Tibial artery (tissue), 4 donors: ENCODE results near the gene XPO6.

Experiments
- DNase-seq, 2 donors: peaks; one replicate each; pipeline ENCODE4 v3.0.0-alpha.2; 2019
- H3K27ac ChIP-seq, 2 donors: fragments of 200-600 bp; sonication (generic) in 1 of 2; 1 replicate in 1 of 2; 2 replicates in 1 of 2; pipeline ENCODE4 v1.5.1; 2018 to 2019; ENCODE audit warnings: mild to moderate bottlenecking in 1 of 2
- H3K27me3 ChIP-seq, 2 donors: fragments of 200-600 bp; sonication (generic) in 1 of 2; one replicate each; pipeline versions ENCODE4 v1.5.1 to v1.6.0; 2016 to 2019
- H3K36me3 ChIP-seq, 3 donors: fragments of 200-600 bp; sonication (generic) in 2 of 3; one replicate each; pipeline ENCODE4 v1.5.1; 2016 to 2019; ENCODE audit warnings: mild to moderate bottlenecking in 2 of 3
- H3K4me1 ChIP-seq, 4 donors: fragments of 200-600 bp; sonication (generic) in 2 of 4; 1 replicate in 3 of 4; 2 replicates in 1 of 4; pipeline ENCODE4 v1.5.1; 2016 to 2019
- H3K4me3 ChIP-seq, 2 donors: fragments of 200-600 bp; sonication (generic) in 1 of 2; 1 replicate in 1 of 2; 2 replicates in 1 of 2; pipeline ENCODE4 v1.5.1; 2018 to 2019; ENCODE audit warnings: mild to moderate bottlenecking in 2 of 2
- H3K9me3 ChIP-seq, 3 donors: fragments of 200-600 bp; sonication (generic) in 1 of 3; one replicate each; pipeline ENCODE4 v1.5.1; 2016 to 2019
- intact Hi-C: fragments of 100-400 bp; cut with DNase I; formaldehyde crosslinking; loops from one replicate; pipeline ENCODE4 v1.15.0; 2023; ENCODE audit warnings: low total_unique reads
- TF ChIP-seq, protein P1 (sequence below), 2 experiments: fragments of 200-600 bp in 1 of 2; fragments of 450-650 bp in 1 of 2; IDR thresholded peaks; one replicate each; pipeline ENCODE4 v1.5.1; 2017 to 2019; ENCODE audit warnings: antibody characterized with exemption in 2 of 2, mild to moderate bottlenecking in 1 of 2, moderate library complexity in 1 of 2

The XPO6 gene

DNA sequence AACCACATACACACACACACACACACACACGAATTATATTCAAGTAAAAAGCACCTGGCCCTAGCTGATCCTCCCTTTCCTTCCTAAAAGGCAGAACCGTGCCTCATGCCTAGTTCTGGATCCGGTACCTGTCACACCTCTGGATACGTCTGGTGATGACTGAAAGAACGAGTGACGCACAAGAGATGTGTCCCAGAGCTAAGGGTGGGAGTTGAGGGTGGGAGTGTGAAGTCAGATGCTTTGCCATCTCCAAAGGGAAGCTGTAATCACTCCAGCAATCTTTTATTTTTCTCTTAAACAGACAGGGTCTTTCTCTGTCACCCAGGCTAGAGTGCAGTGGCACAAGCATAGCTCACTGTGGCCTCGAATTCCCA lies 121.8 kb downstream of the XPO6 start:
- H3K4me1 ChIP-seq = no peaks in the 10 kb centered on the region
- H3K4me3 ChIP-seq = no peak overlapping the region
- no peaks in the 10 kb centered on the region for H3K36me3 ChIP-seq
- intact Hi-C loops = no loop called here
- TF ChIP-seq, protein P1, sequence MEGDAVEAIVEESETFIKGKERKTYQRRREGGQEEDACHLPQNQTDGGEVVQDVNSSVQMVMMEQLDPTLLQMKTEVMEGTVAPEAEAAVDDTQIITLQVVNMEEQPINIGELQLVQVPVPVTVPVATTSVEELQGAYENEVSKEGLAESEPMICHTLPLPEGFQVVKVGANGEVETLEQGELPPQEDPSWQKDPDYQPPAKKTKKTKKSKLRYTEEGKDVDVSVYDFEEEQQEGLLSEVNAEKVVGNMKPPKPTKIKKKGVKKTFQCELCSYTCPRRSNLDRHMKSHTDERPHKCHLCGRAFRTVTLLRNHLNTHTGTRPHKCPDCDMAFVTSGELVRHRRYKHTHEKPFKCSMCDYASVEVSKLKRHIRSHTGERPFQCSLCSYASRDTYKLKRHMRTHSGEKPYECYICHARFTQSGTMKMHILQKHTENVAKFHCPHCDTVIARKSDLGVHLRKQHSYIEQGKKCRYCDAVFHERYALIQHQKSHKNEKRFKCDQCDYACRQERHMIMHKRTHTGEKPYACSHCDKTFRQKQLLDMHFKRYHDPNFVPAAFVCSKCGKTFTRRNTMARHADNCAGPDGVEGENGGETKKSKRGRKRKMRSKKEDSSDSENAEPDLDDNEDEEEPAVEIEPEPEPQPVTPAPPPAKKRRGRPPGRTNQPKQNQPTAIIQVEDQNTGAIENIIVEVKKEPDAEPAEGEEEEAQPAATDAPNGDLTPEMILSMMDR (IDR thresholded peaks at IDR 0.05) = no peak
- H3K27me3 ChIP-seq = no peaks in the 10 kb centered on the region
- no peaks in the 10 kb centered on the region for H3K9me3 ChIP-seq
- no peak for DNase-seq
- H3K27ac ChIP-seq = no peak overlapping the region

- no peaks in the 10 kb centered on the region for H3K4me1 ChIP-seq
- intact Hi-C loops = no loop called here
Measured at GRCh38 chr16:28089205-28089991, 122.4 kb downstream of the XPO6 start.

GRCh38 chr16:28087675-28088300 lies 124.0 kb downstream of the XPO6 start:
- TF ChIP-seq, protein P1 (IDR thresholded peaks at IDR 0.05) = no peak
- Histone ChIP-seq H3K27ac (no peak overlapping the region), H3K4me1 (no peaks in the 10 kb centered on the region), H3K36me3 (no peaks in the 10 kb centered on the region), H3K27me3 (no peaks in the 10 kb centered on the region), H3K9me3 (no peaks in the 10 kb centered on the region), H3K4me3 (no peak overlapping the region)
- DNase-seq = no peak
- intact Hi-C loops = no loop called here

More at GRCh38 chr16:28089205-28089991, 122.4 kb downstream of the XPO6 start:
- no peak overlapping the region for H3K27ac ChIP-seq
- no peaks in the 10 kb centered on the region for H3K27me3 ChIP-seq
- no peak overlapping the region for H3K4me3 ChIP-seq
- no peaks in the 10 kb centered on the region for H3K9me3 ChIP-seq
- no peak for DNase-seq
- TF ChIP-seq, protein P1 (IDR thresholded peaks at IDR 0.05) = no peak
- H3K36me3 ChIP-seq = no peaks in the 10 kb centered on the region

DNA sequence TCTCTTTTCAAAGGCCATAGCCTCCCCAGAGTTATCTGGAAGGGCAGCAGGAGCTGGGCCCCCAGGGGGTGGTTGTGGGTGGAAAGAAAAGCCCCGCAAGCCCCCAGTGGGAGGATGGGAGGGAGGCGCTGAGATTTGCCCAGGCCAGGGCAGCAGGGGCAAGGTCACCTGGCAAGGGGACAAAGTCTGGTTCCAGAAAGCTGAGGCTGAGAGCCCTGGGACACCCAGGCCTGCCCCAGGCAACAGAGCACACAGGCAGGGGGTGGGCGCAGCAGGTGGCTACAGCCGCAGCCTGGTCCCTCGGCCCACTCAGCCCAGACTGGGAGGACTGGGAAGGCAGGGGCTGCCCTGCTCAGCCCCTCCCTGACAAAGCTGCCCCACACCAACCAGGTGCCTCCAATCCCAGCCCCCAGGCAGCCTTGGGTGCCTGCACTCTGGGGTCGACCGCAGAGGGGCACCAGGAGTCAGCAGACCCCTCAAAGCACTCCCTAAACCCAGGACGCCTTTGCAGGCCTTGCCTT lies 124.6 kb downstream of the XPO6 start:
- TF ChIP-seq, protein P1 (IDR thresholded peaks at IDR 0.05) = no peak
- intact Hi-C loops = no loop called here

DNA sequence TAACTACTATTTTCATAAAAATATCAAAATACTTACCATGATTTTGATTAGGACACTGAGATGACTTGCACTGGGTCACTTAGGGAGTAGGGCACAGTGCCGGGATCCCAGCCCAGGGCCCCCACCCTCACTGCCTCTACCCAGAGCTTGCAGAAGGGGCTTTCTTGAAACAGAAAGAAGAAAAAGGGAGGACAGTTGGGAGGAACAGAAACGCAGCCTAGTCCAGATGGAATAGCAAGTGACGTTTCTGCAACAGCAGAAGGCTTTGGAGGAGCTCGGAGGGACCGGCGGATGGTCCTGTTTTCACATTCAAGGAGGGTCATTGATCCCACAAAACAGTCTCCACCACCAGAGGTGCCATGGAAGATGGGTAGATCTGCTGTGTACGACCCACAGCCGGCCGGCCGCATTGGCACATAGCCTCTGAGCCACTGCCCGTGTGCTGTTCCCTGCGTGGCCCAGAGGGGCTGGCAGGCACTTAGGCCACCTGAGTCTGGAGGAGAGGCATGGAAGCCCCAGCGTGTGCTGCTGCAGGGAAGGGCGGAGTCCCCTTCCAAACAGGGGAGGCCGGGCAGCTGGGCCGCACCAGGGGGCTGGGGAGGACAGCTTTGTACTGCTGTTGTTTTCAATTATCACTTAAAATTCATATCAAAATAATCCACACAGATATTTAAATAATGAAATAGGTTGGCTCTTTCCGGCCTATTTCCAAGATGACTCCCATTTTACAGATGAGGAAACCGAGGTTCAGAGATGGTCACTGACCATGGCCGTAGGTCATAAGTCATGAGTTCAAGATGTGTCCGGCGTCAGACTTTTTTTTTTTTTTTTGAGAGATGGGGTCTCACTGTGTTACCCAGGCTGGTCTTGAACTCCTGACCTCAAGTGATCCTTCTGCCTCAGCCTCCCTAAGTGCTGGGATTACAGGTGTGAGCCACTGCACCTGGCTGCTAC lies 125.3 kb downstream of the XPO6 start:
- no peak overlapping the region for H3K27ac ChIP-seq
- no peaks in the 10 kb centered on the region for H3K27me3 ChIP-seq
- DNase-seq = no peak
- H3K36me3 ChIP-seq = no peaks in the 10 kb centered on the region
- TF ChIP-seq, protein P1 (IDR thresholded peaks at IDR 0.05) = no peak
- H3K4me1 ChIP-seq = no peaks in the 10 kb centered on the region
- no peak overlapping the region for H3K4me3 ChIP-seq
- intact Hi-C loops = no loop called here
- H3K9me3 ChIP-seq = no peaks in the 10 kb centered on the region

More for the DNA sequence above, 124.6 kb downstream of the XPO6 start:
- H3K4me3 ChIP-seq = no peak overlapping the region
- no peaks in the 10 kb centered on the region for H3K4me1 ChIP-seq
- no peak overlapping the region for H3K27ac ChIP-seq
- DNase-seq = no peak
- H3K27me3 ChIP-seq = no peaks in the 10 kb centered on the region
- H3K9me3 ChIP-seq = no peaks in the 10 kb centered on the region
- H3K36me3 ChIP-seq = no peaks in the 10 kb centered on the region
